ENCODE measurements around the gene C16orf95. TPM values are rescaled to one million over a fixed set of nuclear protein-coding genes. Genes with fewer than 3 reads are reported as not detected.

The C16orf95 gene
- total RNA-seq, 1 donor, result 3.4 TPM

- no peak for TF ChIP-seq CTCF (IDR thresholded peaks at IDR 0.05; ENCODE audit: insufficient read depth, low read length)
- no peak overlapping the region for H3K4me3 ChIP-seq (ENCODE audit: low read depth, low read length)
- DNase-seq (ENCODE audit: low read depth), result no peak
These were observed 10.7 kb downstream of the C16orf95 start for GRCh38 chr16:87306516-87306915.

GRCh38 chr16:87305505-87306391 lies 11.4 kb downstream of the C16orf95 start:
- DNase-seq (ENCODE audit: low read depth), result no peak
- no peak overlapping the region for H3K4me3 ChIP-seq (ENCODE audit: low read depth, low read length)
- no peak for TF ChIP-seq CTCF (IDR thresholded peaks at IDR 0.05; ENCODE audit: insufficient read depth, low read length)

- no peak for TF ChIP-seq CTCF (IDR thresholded peaks at IDR 0.05; ENCODE audit: insufficient read depth, low read length)
- no peak for DNase-seq (ENCODE audit: low read depth)
- no peak overlapping the region for H3K4me3 ChIP-seq (ENCODE audit: low read depth, low read length)
These were observed 12.2 kb downstream of the C16orf95 start for GRCh38 chr16:87304951-87305350.

- DNase-seq (ENCODE audit: low read depth), result no peak
- TF ChIP-seq CTCF (IDR thresholded peaks at IDR 0.05; ENCODE audit: insufficient read depth, low read length), result no peak
- H3K4me3 ChIP-seq (ENCODE audit: low read depth, low read length), result no peak overlapping the region
These were observed 13.2 kb downstream of the C16orf95 start for GRCh38 chr16:87303962-87304521.

GRCh38 chr16:87303431-87303930 lies 13.7 kb downstream of the C16orf95 start:
- no peak overlapping the region for H3K4me3 ChIP-seq (ENCODE audit: low read depth, low read length)
- DNase-seq (ENCODE audit: low read depth), result no peak
- no peak for TF ChIP-seq CTCF (IDR thresholded peaks at IDR 0.05; ENCODE audit: insufficient read depth, low read length)

GRCh38 chr16:87298857-87299465 lies 18.2 kb downstream of the C16orf95 start:
- no peak overlapping the region for H3K4me3 ChIP-seq (ENCODE audit: low read depth, low read length)
- DNase-seq (ENCODE audit: low read depth), result no peak
- no peak for TF ChIP-seq CTCF (IDR thresholded peaks at IDR 0.05; ENCODE audit: insufficient read depth, low read length)

Measured in fibroblast of the aortic adventitia (primary cell).